Choroid plexus epithelial cell (primary cell): ENCODE data around the gene KNDC1.

Source experiments
- DNase-seq: peaks from one replicate; pipeline ENCODE4 v3.0.0-alpha.2; 2010; ENCODE audit warnings: low read depth
- H3K4me3 ChIP-seq: 2 replicates; pipeline ENCODE4 v1.5.1; 2011; ENCODE audit warnings: low read depth, mild to moderate bottlenecking, control low read depth, low read length, moderate library complexity
- TF ChIP-seq, protein P1 (sequence below): conservative IDR thresholded peaks from 2 replicates; pipeline ENCODE4 v1.5.1; 2011; ENCODE audit warnings: low read depth, mild to moderate bottlenecking, control low read depth, inconsistent platforms, low read length, moderate library complexity

Gene KNDC1

DNA sequence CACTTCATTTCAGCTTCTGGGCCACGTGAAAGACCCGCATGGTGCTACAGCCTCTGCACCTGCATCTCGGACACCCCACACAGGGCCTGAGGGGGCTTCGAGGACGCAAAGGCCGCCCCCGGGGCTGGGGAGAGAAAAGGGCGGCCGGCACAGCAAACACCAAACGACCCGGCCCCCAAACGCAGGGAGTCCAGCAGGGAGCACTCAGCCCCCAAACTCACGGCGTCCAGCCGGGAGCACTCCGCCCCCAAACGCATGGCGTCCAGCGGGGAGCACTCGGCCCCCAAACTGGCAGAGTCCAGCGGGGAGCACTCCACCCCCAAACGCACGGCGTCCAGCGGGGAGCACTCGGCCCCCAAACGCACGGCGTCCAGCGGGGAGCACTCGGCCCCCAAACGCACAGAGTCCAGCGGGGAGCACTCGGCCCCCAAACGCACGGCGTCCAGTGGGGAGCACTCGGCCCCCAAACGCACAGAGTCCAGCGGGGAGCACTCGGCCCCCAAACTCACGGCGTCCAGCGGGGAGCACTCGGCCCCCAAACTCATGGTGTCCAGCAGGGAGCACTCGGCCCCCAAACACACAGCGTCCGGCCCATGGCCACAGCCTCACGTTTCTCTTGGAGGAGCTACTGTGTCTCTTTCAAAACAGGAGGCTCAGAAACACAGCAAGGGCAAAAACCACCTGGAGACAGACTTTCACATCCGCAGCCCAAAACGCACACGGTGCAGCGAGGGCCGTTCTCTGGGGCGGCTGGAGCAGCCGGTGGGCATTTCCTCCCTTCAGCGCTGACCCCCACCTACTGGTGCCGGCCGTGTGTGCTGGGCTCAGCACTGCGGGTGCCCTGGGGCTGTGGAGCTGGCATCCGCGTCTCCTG lies 43.0 kb downstream of the KNDC1 start:
- no peak overlapping the region for H3K4me3 ChIP-seq
- DNase-seq, result no peak
- TF ChIP-seq, protein P1, sequence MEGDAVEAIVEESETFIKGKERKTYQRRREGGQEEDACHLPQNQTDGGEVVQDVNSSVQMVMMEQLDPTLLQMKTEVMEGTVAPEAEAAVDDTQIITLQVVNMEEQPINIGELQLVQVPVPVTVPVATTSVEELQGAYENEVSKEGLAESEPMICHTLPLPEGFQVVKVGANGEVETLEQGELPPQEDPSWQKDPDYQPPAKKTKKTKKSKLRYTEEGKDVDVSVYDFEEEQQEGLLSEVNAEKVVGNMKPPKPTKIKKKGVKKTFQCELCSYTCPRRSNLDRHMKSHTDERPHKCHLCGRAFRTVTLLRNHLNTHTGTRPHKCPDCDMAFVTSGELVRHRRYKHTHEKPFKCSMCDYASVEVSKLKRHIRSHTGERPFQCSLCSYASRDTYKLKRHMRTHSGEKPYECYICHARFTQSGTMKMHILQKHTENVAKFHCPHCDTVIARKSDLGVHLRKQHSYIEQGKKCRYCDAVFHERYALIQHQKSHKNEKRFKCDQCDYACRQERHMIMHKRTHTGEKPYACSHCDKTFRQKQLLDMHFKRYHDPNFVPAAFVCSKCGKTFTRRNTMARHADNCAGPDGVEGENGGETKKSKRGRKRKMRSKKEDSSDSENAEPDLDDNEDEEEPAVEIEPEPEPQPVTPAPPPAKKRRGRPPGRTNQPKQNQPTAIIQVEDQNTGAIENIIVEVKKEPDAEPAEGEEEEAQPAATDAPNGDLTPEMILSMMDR, result no peak

DNA sequence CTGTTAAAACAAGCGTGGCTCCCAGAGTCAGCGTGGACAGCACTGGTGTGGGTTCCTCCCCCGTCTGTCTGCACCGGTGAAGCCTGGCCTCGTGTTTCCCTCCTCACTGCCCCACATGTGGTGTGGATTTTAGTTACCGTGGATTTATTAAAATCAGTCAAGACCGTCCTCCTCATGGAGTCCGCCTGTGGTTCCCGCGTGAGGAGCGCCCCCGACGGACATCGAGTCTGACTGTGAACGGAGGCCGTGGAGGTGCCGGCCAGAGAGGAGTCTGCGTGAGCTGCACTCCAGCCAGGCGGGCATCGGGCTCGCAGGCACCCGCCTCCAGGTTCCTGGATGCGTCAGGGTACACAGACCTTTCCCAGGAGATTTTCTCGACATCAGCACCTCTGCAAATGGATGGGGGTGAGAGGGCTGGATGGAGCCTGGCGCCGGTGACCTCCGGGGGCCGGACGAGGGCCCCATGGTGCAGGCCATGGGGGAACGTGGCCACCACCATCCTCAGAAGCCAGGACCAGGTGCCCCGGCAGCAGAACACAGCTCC lies 43.7 kb downstream of the KNDC1 start:
- no peak overlapping the region for H3K4me3 ChIP-seq
- TF ChIP-seq, protein P1, result no peak
- DNase-seq, result no peak

DNA sequence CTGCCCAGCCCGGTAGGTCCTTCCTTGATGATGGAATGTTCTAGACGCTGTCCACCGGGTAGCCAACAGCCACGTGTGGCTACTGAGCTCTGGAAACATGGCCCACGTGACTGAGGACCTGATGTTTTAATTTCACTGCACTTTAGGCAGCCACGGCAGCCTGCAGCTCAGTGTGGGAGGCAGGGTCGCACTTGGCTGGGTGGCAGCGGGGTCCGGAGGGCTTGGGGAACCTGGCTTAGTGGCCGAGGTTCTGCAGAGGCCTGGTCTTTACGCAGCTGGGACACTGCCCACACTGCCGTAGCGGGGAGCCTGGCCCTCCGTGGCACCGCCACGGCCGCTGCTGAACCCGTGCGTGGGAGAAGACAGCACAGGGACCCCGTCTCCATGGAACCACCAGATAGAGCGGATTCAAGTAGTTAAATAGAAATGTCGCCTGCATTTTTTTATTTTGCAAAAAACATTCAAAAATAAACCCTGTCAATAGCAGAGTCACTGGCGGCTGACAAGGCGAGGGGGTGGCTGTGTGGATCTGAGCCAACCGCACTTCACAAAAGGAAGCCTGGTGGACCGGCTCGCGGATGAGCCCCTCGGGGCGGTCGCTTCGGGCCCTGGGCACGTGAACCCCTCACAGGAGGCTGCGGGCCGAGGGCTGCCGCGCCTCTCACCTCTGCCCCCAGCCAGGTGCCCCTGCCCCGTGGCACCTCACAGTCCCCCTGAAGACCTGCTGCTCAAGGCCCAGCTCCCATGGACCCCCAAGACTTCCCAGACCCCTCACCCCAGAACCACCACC lies 44.4 kb downstream of the KNDC1 start:
- no peak for DNase-seq
- no peak overlapping the region for H3K4me3 ChIP-seq
- TF ChIP-seq, protein P1, result no peak

DNA sequence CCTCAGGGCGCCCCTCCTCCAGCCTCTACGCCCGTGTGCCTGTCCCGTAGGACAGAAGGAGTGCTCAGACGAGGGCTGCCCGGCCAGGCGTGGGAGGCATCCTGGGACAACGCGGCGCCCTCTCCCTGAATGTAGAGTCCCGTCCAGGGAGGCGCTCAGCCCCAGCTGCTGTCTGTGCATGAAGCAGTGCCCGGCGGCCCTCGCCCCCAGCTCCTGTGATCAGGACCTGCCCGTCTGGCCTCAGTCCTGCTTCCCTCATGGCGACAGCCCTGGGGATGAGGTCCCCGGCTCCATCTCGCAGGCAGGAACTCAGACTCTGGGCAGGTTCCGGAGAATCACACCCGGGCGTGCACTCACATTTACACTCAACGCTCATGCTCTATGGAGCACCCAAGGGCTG lies 45.1 kb downstream of the KNDC1 start:
- TF ChIP-seq, protein P1, result no peak
- DNase-seq, result no peak
- H3K4me3 ChIP-seq, result no peak overlapping the region

DNA sequence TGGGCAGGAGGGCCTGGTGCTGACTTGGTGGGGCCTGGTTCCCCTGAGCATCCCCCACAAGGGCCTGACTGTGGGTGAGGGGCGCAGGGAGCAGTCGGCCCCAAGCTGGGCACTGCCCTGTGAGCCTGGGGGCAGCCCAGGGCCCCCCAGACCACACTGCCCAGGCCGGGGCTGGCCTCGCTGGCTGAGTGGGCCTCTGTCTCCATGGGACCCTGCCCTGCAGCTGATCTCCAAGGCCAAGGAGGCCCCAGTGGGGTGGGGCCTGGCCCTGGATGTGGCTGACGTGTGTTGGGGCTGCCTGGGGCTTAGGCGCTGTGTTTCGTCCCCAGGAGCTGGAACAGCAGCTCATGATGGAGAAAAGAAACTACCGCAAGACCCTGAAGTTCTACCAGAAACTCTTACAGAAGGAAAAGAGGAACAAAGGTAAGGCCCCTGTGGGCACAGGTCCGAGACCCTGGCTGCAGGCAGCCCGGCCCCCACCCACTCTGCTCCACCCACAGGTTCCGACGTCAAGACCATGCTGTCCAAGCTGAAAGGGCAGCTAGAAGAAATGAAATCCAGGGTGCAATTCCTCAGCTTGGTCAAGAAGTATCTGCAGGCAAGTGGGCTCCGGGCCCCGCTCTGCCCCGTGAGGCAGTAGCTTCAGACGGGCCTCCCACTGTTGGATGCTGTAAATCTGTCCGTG lies 46.5 kb downstream of the KNDC1 start:
- no peak overlapping the region for H3K4me3 ChIP-seq
- TF ChIP-seq, protein P1, result no peak
- DNase-seq, result no peak

DNA sequence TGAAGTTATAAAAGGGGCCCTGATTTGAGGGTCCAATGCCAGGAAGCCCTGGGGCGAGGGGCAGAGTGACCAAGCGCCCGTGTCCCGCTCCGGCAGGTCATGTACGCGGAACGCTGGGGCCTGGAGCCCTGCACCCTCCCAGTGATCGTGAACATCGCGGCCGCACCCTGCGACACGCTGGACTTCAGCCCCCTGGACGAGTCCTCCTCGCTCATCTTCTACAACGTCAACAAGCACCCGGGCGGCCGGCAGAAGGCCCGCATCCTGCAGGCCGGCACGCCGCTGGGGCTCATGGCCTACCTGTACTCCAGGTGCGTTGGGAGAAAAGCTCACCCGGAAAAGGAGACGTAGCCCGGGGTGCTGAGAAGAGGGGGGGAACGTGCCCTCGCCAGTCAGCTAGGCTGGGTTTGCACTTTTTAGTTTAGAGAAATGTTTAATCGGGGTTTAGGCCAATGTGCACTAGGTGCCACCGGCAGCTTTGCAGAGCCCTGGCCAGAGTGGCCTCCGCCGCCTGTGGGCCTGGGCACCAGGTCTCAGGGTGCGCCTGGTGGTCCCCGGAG lies 47.1 kb downstream of the KNDC1 start:
- no peak overlapping the region for H3K4me3 ChIP-seq
- TF ChIP-seq, protein P1, result no peak
- no peak for DNase-seq
